Activated effector memory CD4-positive, alpha-beta T cell treated with anti-CD3 and anti-CD28 coated beads, Interleukin-2, amount 50 U/mL, for 16 hours (primary cell): ENCODE results near the gene BTBD8.

ENCODE experiments used
- DNase-seq: peaks from one replicate; pipeline ENCODE4 v3.0.0-alpha.2; 2020

Gene BTBD8

GRCh38 chr1:92094090-92094489, 13.9 kb downstream of the BTBD8 start:
- DNase-seq = no peak

GRCh38 chr1:92094595-92094994, 14.4 kb downstream of the BTBD8 start:
- no peak for DNase-seq

GRCh38 chr1:92095874-92096273, 15.7 kb downstream of the BTBD8 start:
- DNase-seq = no peak

GRCh38 chr1:92096317-92096716, 16.2 kb downstream of the BTBD8 start:
- DNase-seq = no peak

GRCh38 chr1:92105546-92106081, 25.5 kb downstream of the BTBD8 start:
- DNase-seq = no peak

- DNase-seq = no peak
Observed at GRCh38 chr1:92108631-92109030, 28.5 kb downstream of the BTBD8 start.

GRCh38 chr1:92117526-92117925, 37.4 kb downstream of the BTBD8 start:
- DNase-seq = no peak

- DNase-seq = no peak
Observed at GRCh38 chr1:92118826-92119225, 38.7 kb downstream of the BTBD8 start.

GRCh38 chr1:92123868-92124267, 43.7 kb downstream of the BTBD8 start:
- DNase-seq = no peak

- DNase-seq = no peak
Observed at GRCh38 chr1:92125204-92125603, 45.1 kb downstream of the BTBD8 start.

- no peak for DNase-seq
Observed at GRCh38 chr1:92126088-92126487, 45.9 kb downstream of the BTBD8 start.

- no peak for DNase-seq
Observed at GRCh38 chr1:92134331-92134730, 54.2 kb downstream of the BTBD8 start.

GRCh38 chr1:92136341-92136740, 56.2 kb downstream of the BTBD8 start:
- DNase-seq = no peak

- DNase-seq = no peak
Observed at GRCh38 chr1:92154934-92155333, 74.8 kb downstream of the BTBD8 start.

GRCh38 chr1:92159593-92159992, 79.4 kb downstream of the BTBD8 start:
- no peak for DNase-seq

- DNase-seq = no peak
Observed at GRCh38 chr1:92165389-92165788, 85.2 kb downstream of the BTBD8 start.

- no peak for DNase-seq
Observed at GRCh38 chr1:92167151-92167550, 87.0 kb downstream of the BTBD8 start.

GRCh38 chr1:92168657-92169056, 88.5 kb downstream of the BTBD8 start:
- no peak for DNase-seq

GRCh38 chr1:92169214-92170005, 89.3 kb downstream of the BTBD8 start:
- DNase-seq = no peak

- no peak for DNase-seq
Observed at GRCh38 chr1:92184632-92185031, 104.5 kb downstream of the BTBD8 start.

- no peak for DNase-seq
Observed at GRCh38 chr1:92186081-92186480, 105.9 kb downstream of the BTBD8 start.

- DNase-seq = no peak
Observed at GRCh38 chr1:92188436-92189255, 108.5 kb downstream of the BTBD8 start.

GRCh38 chr1:92191726-92192125, 111.6 kb downstream of the BTBD8 start:
- DNase-seq = no peak

GRCh38 chr1:92192246-92192645, 112.1 kb downstream of the BTBD8 start:
- no peak for DNase-seq
